ENCODE data around the gene SPRYD3. TPM values are rescaled to one million over a fixed set of nuclear protein-coding genes. Genes with fewer than 3 reads are reported as not detected.

SPRYD3 gene
- total and polyA plus RNA-seq, 2 of the 4 experiments (the other 2 are of a cell fraction), result 25.6 to 27.8 TPM

GRCh38 chr12:53051058-53051880, 27.9 kb downstream of the SPRYD3 start:
- peak overlapping the region; percentile 87 for H3K56ac ChIP-seq (ENCODE audit: extremely low read depth, insufficient read depth, low read length)
- peak overlapping the region; percentile 90; the same call in 2 of the 3 replicates for H2BK15ac ChIP-seq (ENCODE audit: low read depth, low read length)
- peak overlapping the region; percentile 73 for H4K5ac ChIP-seq (ENCODE audit: low read depth, low read length)
- WGBS, 2 experiments (ENCODE audit: extremely low coverage in 2 of 2, insufficient read length in 1 of 2), result 28% methylated on average over 3 of the region's 11 CpGs; no CpG with 5 or more reads in 1 of the 2 experiments
- peak overlapping the region; percentile 57 for H3K4me3 ChIP-seq (ENCODE audit: insufficient read depth, low read depth, low read length)
- peak overlapping the region; percentile 100 for H3K4ac ChIP-seq (ENCODE audit: low read depth, low read length)
- ChIA-PET CTCF (interaction anchor here (1.0 kb wide), 1 partner anchor 15 kb away, joined by 4 read pairs; no protein-coding TSS in a partner anchor), POLR2A (ENCODE audit: unreplicated experiment) (interaction anchor here (0.5 to 1.8 kb wide), 3 partner anchors 10 to 56 kb away, joined by 3 to 8 read pairs (median 5); partner anchors contain the start of gene SPRYD3)
- peak overlapping the region; percentile 100 for H2AK9ac ChIP-seq (replicated peaks; ENCODE audit: low read depth, low read length, poor library complexity)
- H3K9me1 ChIP-seq (ENCODE audit: insufficient read depth, low read length), result peaks cover 25% of the 10 kb centered on the region
- peak; percentile 70 for DNase-seq
- peaks cover 5 to 63% of the 10 kb centered on the region in 2 experiments; a peak in 3 of 4 replicates for H3K79me1 ChIP-seq (ENCODE audit: low read depth in 1 of 2, low read length in 2 of 2)
- H2BK120ac ChIP-seq (ENCODE audit: low read depth, low read length), result peak overlapping the region; percentile 99
- peak overlapping the region; percentile 92 for H3K23ac ChIP-seq (ENCODE audit: low read depth, low read length)
- H3K9me3 ChIP-seq (ENCODE audit: control insufficient read depth, insufficient read depth, low read length), result no peaks in the 10 kb centered on the region
- peak; percentile 1; the same call in 1 of the 2 replicates for ATAC-seq (ENCODE audit: low read depth)
- peak overlapping the region; percentile 84; the same call in 1 of the 2 replicates for H2BK20ac ChIP-seq (ENCODE audit: low read depth, low read length)
- H3K9ac ChIP-seq (ENCODE audit: low read depth, low read length), result peak overlapping the region; percentile 87
- H2AFZ ChIP-seq (replicated peaks; ENCODE audit: low read length, poor library complexity), result peak overlapping the region; percentile 33
- in situ Hi-C loops (cut with MboI; ENCODE audit: low sequenced_read_pairs), result no loop called here
- peaks cover 48% of the 10 kb centered on the region for H3K4me1 ChIP-seq (ENCODE audit: control insufficient read depth, insufficient read depth, low read length)
- peaks cover 30% of the 10 kb centered on the region for H3K36me3 ChIP-seq (ENCODE audit: control insufficient read depth, insufficient read depth, low read length)
- peak overlapping the region; percentile 73 for H3K18ac ChIP-seq (ENCODE audit: low read depth, low read length)
- peak overlapping the region in 1 of 2 experiments; percentile 84; a peak in 3 of 4 replicates for H4K8ac ChIP-seq (ENCODE audit: low read depth in 2 of 2, low read length in 2 of 2)
- H4K91ac ChIP-seq (ENCODE audit: insufficient read depth, low read depth, low read length), result peak overlapping the region; percentile 99
- BruUV-seq (replicated peaks), result no TSS peak
- H3K27ac ChIP-seq (ENCODE audit: insufficient read depth, low read length), result peak overlapping the region; percentile 99
- intact Hi-C loops (cut with micrococcal nuclease), result loop anchor here (5.0 kb wide), 1 partner anchor 246 kb away; the partner anchor contains the start of genes MYG1 and PFDN5
- peak overlapping the region; percentile 84 for H3K14ac ChIP-seq (replicated peaks; ENCODE audit: low read depth, low read length)
- peaks cover 22% of the 10 kb centered on the region for H4K20me1 ChIP-seq (ENCODE audit: insufficient read depth, low read length)
- dilution Hi-C loops (cut with HindIII; ENCODE audit: low sequenced_read_pairs, unreplicated experiment), result no loop called here
- H3K4me2 ChIP-seq (ENCODE audit: low read depth, low read length), result peak overlapping the region; percentile 67
- H3K27me3 ChIP-seq (ENCODE audit: control insufficient read depth, insufficient read depth, low read length), result no peaks in the 10 kb centered on the region
- H2BK5ac ChIP-seq (ENCODE audit: low read depth, low read length, poor library complexity, severe bottlenecking), result peak overlapping the region; percentile 99
- H2AK5ac ChIP-seq (ENCODE audit: low read depth, low read length), result peak overlapping the region; percentile 100
- TF ChIP-seq RFX5 (IDR thresholded peaks at IDR 0.05; ENCODE audit: low read depth, low read length) (no peak), ELK1 (IDR thresholded peaks at IDR 0.05; ENCODE audit: borderline replicate concordance, low read depth, low read length) (no peak), FOS (IDR thresholded peaks at IDR 0.05; ENCODE audit: low read depth, low read length) (no peak), CTCF (conservative IDR thresholded peaks at IDR 0.05; ENCODE audit: low read depth, low read length) (0 out of 2 replicates have a peak, but pooled peaks have one; percentile 11), CEBPB (IDR thresholded peaks at IDR 0.05; ENCODE audit: low read depth, low read length) (peak; percentile 91), RAD21 (IDR thresholded peaks at IDR 0.05; ENCODE audit: low read length) (peak; percentile 14; the same call in 1 of the 2 replicates), POLR2A (IDR thresholded peaks at IDR 0.05; ENCODE audit: low read depth, low read length) (no peak), NFE2L2 (IDR thresholded peaks at IDR 0.05; ENCODE audit: low read depth, low read length) (no peak), MAZ (IDR thresholded peaks at IDR 0.05; ENCODE audit: borderline replicate concordance, low read depth, low read length) (0 out of 2 replicates have a peak, but pooled peaks have one; percentile 40), USF2 (IDR thresholded peaks at IDR 0.05; ENCODE audit: low read depth, low read length) (peak; percentile 34; the same call in 1 of the 2 replicates), RCOR1 (IDR thresholded peaks at IDR 0.05; ENCODE audit: insufficient replicate concordance, low read length) (no peak), MAFK (IDR thresholded peaks at IDR 0.05; ENCODE audit: low read depth, low read length) (no peak), BHLHE40 (IDR thresholded peaks at IDR 0.05; ENCODE audit: low read depth, low read length) (peak; percentile 84)

Data from IMR-90 (cell line).